Measurements from ENCODE around the gene ZNRF1. TPM values are rescaled to one million over a fixed set of nuclear protein-coding genes. Genes with fewer than 3 reads are reported as not detected.
"Not testable (repeated sequence)": the region's sequence is repeated elsewhere in the genome, so short reads cannot be mapped to it uniquely, and the experiment has no call there.

The ZNRF1 gene
- 10 to 100 TPM in 11 of 12 donors, not detected in 1; 37.6 to 99.0 (median 40.8) TPM for polyA plus RNA-seq (ENCODE audit: insufficient read length in 12 of 12)
- long read RNA-seq, donor 1, full-length matches to known transcripts = 39 of 48 reads
- long read RNA-seq, donor 1, partial matches to known transcripts = 9 of 48 reads
- long read RNA-seq, donor 1, other reads (novel, unspliced or antisense) = 0 of 48 reads
- long read RNA-seq, donor 2, full-length matches to known transcripts = 33 of 43 reads
- long read RNA-seq, donor 2, partial matches to known transcripts = 10 of 43 reads
- long read RNA-seq, donor 2, other reads (novel, unspliced or antisense) = 0 of 43 reads
- long read RNA-seq, donor 3, full-length matches to known transcripts = 7 of 7 reads
- long read RNA-seq, donor 3, partial matches to known transcripts = 0 of 7 reads
- long read RNA-seq, donor 3, other reads (novel, unspliced or antisense) = 0 of 7 reads
- long read RNA-seq, donor 4, full-length matches to known transcripts = 12 of 20 reads
- long read RNA-seq, donor 4, partial matches to known transcripts = 8 of 20 reads
- long read RNA-seq, donor 4, other reads (novel, unspliced or antisense) = 0 of 20 reads
- long read RNA-seq, donor 5, full-length matches to known transcripts = 23 of 31 reads
- long read RNA-seq, donor 5, partial matches to known transcripts = 8 of 31 reads
- long read RNA-seq, donor 5, other reads (novel, unspliced or antisense) = 0 of 31 reads
- long read RNA-seq, donor 6, full-length matches to known transcripts = 15 of 22 reads
- long read RNA-seq, donor 6, partial matches to known transcripts = 7 of 22 reads
- long read RNA-seq, donor 6, other reads (novel, unspliced or antisense) = 0 of 22 reads
- long read RNA-seq, donor 7, full-length matches to known transcripts = 18 of 18 reads
- long read RNA-seq, donor 7, partial matches to known transcripts = 0 of 18 reads
- long read RNA-seq, donor 7, other reads (novel, unspliced or antisense) = 0 of 18 reads
- long read RNA-seq, donor 8, full-length matches to known transcripts = 27 of 37 reads
- long read RNA-seq, donor 8, partial matches to known transcripts = 10 of 37 reads
- long read RNA-seq, donor 8, other reads (novel, unspliced or antisense) = 0 of 37 reads
- long read RNA-seq, donor 9, full-length matches to known transcripts = 19 of 25 reads
- long read RNA-seq, donor 9, partial matches to known transcripts = 6 of 25 reads
- long read RNA-seq, donor 9, other reads (novel, unspliced or antisense) = 0 of 25 reads
- long read RNA-seq, donor 10, full-length matches to known transcripts = 18 of 30 reads
- long read RNA-seq, donor 10, partial matches to known transcripts = 12 of 30 reads
- long read RNA-seq, donor 10, other reads (novel, unspliced or antisense) = 0 of 30 reads
- long read RNA-seq, donor 11, full-length matches to known transcripts = 27 of 41 reads
- long read RNA-seq, donor 11, partial matches to known transcripts = 14 of 41 reads
- long read RNA-seq, donor 11, other reads (novel, unspliced or antisense) = 0 of 41 reads

- peak; percentile 91 for DNase-seq
These were observed at the start of gene ZNRF1 for GRCh38 chr16:74998481-74999218. Gene ZNRF1, plus strand, starts transcription at chr16:74999024. Its CDS starts 648 bp downstream, at chr16:74999672.

- DNase-seq = no peak
These were observed 49.5 kb upstream of the ZNRF1 start for GRCh38 chr16:74949309-74949708.

GRCh38 chr16:74950511-74950910 is 48.3 kb upstream of the ZNRF1 start:
- DNase-seq = no peak

- DNase-seq = no peak
These were observed 47.6 kb upstream of the ZNRF1 start for GRCh38 chr16:74951206-74951605.

- no peak for DNase-seq
These were observed 47.1 kb upstream of the ZNRF1 start for GRCh38 chr16:74951681-74952080.

GRCh38 chr16:74954763-74955162 is 44.1 kb upstream of the ZNRF1 start:
- no peak for DNase-seq

- no peak for DNase-seq
These were observed 25.5 kb upstream of the ZNRF1 start for GRCh38 chr16:74973304-74973703.

- DNase-seq = no peak
These were observed 23.2 kb upstream of the ZNRF1 start for GRCh38 chr16:74975591-74975990.

- DNase-seq = no peak
These were observed 16.6 kb upstream of the ZNRF1 start for GRCh38 chr16:74982256-74982655.

- no peak for DNase-seq
These were observed 14.7 kb upstream of the ZNRF1 start for GRCh38 chr16:74984194-74984528.

- DNase-seq = peak; percentile 100
These were observed 14.1 kb upstream of the ZNRF1 start, which contains the start of gene WDR59 for GRCh38 chr16:74984529-74985296. Gene WDR59, minus strand, starts transcription at chr16:74985123. Its CDS starts 106 bp downstream, at chr16:74985017.

- DNase-seq = no peak
These were observed 11.7 kb upstream of the ZNRF1 start for GRCh38 chr16:74987027-74987681.

- DNase-seq = not testable (repeated sequence)
These were observed 9.0 kb upstream of the ZNRF1 start for GRCh38 chr16:74989864-74990263.

GRCh38 chr16:74990832-74991231 is 8.0 kb upstream of the ZNRF1 start:
- DNase-seq = no peak

- DNase-seq = no peak
These were observed 7.6 kb upstream of the ZNRF1 start for GRCh38 chr16:74991268-74991592.

GRCh38 chr16:74991593-74992403 is 7.0 kb upstream of the ZNRF1 start:
- no peak for DNase-seq

GRCh38 chr16:74995986-74996385 is 2.8 kb upstream of the ZNRF1 start:
- no peak for DNase-seq

- DNase-seq = no peak
These were observed 1.8 kb upstream of the ZNRF1 start for GRCh38 chr16:74997042-74997491.

Data from muscle of arm (tissue), 14 donors.